ENCODE measurements around the gene EDDM13. TPM values are rescaled to one million over a fixed set of nuclear protein-coding genes. Genes with fewer than 3 reads are reported as not detected.
A peak's percentile ranks its signal among the peaks of the same experiment; 100 is the strongest.
"Not testable (repeated sequence)": the region's sequence is repeated elsewhere in the genome, so short reads cannot be mapped to it uniquely, and the experiment has no call there.

The EDDM13 gene
- total RNA-seq, 1 donor from 2014 or later: not detected

- TF ChIP-seq, protein P1, sequence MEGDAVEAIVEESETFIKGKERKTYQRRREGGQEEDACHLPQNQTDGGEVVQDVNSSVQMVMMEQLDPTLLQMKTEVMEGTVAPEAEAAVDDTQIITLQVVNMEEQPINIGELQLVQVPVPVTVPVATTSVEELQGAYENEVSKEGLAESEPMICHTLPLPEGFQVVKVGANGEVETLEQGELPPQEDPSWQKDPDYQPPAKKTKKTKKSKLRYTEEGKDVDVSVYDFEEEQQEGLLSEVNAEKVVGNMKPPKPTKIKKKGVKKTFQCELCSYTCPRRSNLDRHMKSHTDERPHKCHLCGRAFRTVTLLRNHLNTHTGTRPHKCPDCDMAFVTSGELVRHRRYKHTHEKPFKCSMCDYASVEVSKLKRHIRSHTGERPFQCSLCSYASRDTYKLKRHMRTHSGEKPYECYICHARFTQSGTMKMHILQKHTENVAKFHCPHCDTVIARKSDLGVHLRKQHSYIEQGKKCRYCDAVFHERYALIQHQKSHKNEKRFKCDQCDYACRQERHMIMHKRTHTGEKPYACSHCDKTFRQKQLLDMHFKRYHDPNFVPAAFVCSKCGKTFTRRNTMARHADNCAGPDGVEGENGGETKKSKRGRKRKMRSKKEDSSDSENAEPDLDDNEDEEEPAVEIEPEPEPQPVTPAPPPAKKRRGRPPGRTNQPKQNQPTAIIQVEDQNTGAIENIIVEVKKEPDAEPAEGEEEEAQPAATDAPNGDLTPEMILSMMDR (IDR thresholded peaks at IDR 0.05): peak; percentile 6 to 58 (median 48)
- peaks cover 0 to 7% of the 10 kb centered on the region in 2 donors for H3K9me3 ChIP-seq
- no peaks in the 10 kb centered on the region for H3K4me1 ChIP-seq
- no peak overlapping the region for H3K27ac ChIP-seq
- H3K27me3 ChIP-seq: no peaks in the 10 kb centered on the region
- peak in 1 of 2 donors; percentile 64 for DNase-seq (ENCODE audit: low spot score in 2 of 2)
- H3K4me3 ChIP-seq: no peak overlapping the region
- intact Hi-C loops (cut with DNase I): no loop called here
- H3K36me3 ChIP-seq: no peaks in the 10 kb centered on the region
Observed at GRCh38 chr19:56252699-56253422, 19.7 kb upstream of the EDDM13 start.

GRCh38 chr19:56253737-56254136 lies 18.8 kb upstream of the EDDM13 start:
- H3K27ac ChIP-seq: no peak overlapping the region
- no peaks in the 10 kb centered on the region for H3K36me3 ChIP-seq
- no peaks in the 10 kb centered on the region for H3K4me1 ChIP-seq
- H3K27me3 ChIP-seq: no peaks in the 10 kb centered on the region
- intact Hi-C loops (cut with DNase I): no loop called here
- H3K9me3 ChIP-seq: peaks cover 0 to 7% of the 10 kb centered on the region in 2 donors
- no peak for DNase-seq (ENCODE audit: low spot score in 2 of 2)
- no peak overlapping the region for H3K4me3 ChIP-seq
- TF ChIP-seq, protein P1 (IDR thresholded peaks at IDR 0.05): peak in 2 of 3 experiments; percentile 11 to 26

GRCh38 chr19:56258272-56258671 lies 14.3 kb upstream of the EDDM13 start:
- intact Hi-C loops (cut with DNase I): no loop called here

DNA sequence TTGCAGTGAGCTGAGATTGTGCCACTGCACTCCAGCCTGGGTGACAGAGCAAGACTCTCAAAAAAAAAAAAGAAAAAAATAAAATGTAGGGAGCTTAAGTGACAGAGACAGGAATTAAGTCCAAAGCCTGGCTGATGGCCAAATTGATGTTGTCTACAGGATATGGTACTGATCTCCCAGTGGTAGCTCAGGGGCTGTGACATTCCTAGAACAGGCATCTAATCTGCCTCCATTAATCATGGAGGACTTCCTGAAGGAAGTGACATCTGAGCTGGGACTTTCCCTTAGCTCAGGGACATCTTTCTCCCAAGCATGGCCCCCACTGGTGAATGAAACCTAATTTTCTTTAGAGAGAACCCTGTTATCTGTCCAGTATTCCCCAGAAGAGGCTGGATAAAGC lies 11.4 kb upstream of the EDDM13 start:
- H3K9me3 ChIP-seq: no peaks in the 10 kb centered on the region
- no peak for DNase-seq (ENCODE audit: low spot score in 2 of 2)
- intact Hi-C loops (cut with DNase I): no loop called here
- no peaks in the 10 kb centered on the region for H3K27me3 ChIP-seq
- no peaks in the 10 kb centered on the region for H3K36me3 ChIP-seq
- TF ChIP-seq, protein P1 (IDR thresholded peaks at IDR 0.05): no peak
- H3K27ac ChIP-seq: no peak overlapping the region
- H3K4me3 ChIP-seq: no peak overlapping the region
- H3K4me1 ChIP-seq: no peaks in the 10 kb centered on the region

More at GRCh38 chr19:56258272-56258671, 14.3 kb upstream of the EDDM13 start:
- Histone ChIP-seq H3K36me3 (no peaks in the 10 kb centered on the region), H3K4me1 (no peaks in the 10 kb centered on the region), H3K4me3 (no peak overlapping the region), H3K9me3 (no peaks in the 10 kb centered on the region), H3K27me3 (no peaks in the 10 kb centered on the region), H3K27ac (no peak overlapping the region)
- no peak for DNase-seq (ENCODE audit: low spot score in 2 of 2)
- TF ChIP-seq, protein P1 (IDR thresholded peaks at IDR 0.05): no peak

DNA sequence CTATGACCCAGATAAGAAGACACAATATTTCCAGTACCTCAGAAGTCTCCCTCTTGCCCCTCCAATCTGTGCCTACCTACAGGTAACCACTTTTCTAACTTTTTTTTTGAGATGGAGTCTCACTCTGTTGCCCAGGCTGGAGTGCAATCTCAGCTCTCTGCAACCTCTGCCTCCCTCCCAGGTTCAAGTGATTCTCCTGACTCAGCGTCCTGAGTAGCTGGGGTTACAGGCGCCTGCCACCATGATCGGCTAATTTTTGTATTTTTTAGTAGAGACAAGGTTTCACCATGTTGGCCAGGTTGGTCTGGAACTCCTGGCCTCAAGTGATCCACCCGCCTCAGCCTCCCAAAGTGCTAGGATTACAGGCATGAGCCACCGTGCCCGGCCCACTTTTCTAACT lies 10.6 kb upstream of the EDDM13 start:
- H3K4me1 ChIP-seq; DNase-seq (ENCODE audit: low spot score in 2 of 2); H3K36me3 ChIP-seq; H3K27me3 ChIP-seq; H3K4me3 ChIP-seq; H3K9me3 ChIP-seq; intact Hi-C loops (cut with DNase I); H3K27ac ChIP-seq: not testable (repeated sequence)

GRCh38 chr19:56263319-56263718 lies 9.2 kb upstream of the EDDM13 start:
- no peak for DNase-seq (ENCODE audit: low spot score in 2 of 2)
- TF ChIP-seq, protein P1 (IDR thresholded peaks at IDR 0.05): no peak
- Histone ChIP-seq H3K36me3 (no peaks in the 10 kb centered on the region), H3K27me3 (no peaks in the 10 kb centered on the region), H3K27ac (no peak overlapping the region), H3K4me3 (no peak overlapping the region), H3K9me3 (no peaks in the 10 kb centered on the region), H3K4me1 (no peaks in the 10 kb centered on the region)
- intact Hi-C loops (cut with DNase I): no loop called here
